Skin of body (tissue), 2 donors: ENCODE measurements around the gene MAP2K7. TPM values are rescaled to one million over a fixed set of nuclear protein-coding genes. Genes with fewer than 3 reads are reported as not detected.
"Not testable (repeated sequence)": the region's sequence is repeated elsewhere in the genome, so short reads cannot be mapped to it uniquely, and the experiment has no call there.

Experiments used
- DNase-seq: peaks from one replicate; lab custom pipeline; 2025; lab: John Stamatoyannopoulos, UW
- total RNA-seq: library from RNA; depleted of rRNA; stranded (reverse); fragments of >200 nt; gene quantifications from one replicate; pipeline ENCODE4 v1.2.3, GENCODE V29; 2014

MAP2K7 gene
- total RNA-seq, 1 donor from 2014 or later: 9.7 TPM

DNA sequence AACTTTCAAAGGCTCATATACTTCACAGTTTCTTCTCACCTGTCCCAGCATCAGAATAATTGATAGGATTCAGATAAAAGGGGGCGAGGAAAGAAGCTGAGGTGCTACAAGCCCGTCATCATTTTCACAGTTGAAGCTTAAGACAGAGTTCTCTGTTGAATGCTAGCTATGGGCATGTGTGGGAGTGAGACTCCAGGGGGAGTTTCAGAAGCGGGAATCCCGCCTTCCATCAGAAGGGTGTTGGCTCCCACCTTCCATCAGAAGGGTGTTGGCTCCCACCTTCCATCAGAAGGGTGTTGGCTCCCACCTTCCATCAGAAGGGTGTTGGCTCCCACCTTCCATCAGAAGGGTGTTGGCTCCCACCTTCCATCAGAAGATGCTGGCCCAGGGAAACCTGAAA, 57.4 kb downstream of the MAP2K7 start:
- DNase-seq: not testable (repeated sequence)

DNA sequence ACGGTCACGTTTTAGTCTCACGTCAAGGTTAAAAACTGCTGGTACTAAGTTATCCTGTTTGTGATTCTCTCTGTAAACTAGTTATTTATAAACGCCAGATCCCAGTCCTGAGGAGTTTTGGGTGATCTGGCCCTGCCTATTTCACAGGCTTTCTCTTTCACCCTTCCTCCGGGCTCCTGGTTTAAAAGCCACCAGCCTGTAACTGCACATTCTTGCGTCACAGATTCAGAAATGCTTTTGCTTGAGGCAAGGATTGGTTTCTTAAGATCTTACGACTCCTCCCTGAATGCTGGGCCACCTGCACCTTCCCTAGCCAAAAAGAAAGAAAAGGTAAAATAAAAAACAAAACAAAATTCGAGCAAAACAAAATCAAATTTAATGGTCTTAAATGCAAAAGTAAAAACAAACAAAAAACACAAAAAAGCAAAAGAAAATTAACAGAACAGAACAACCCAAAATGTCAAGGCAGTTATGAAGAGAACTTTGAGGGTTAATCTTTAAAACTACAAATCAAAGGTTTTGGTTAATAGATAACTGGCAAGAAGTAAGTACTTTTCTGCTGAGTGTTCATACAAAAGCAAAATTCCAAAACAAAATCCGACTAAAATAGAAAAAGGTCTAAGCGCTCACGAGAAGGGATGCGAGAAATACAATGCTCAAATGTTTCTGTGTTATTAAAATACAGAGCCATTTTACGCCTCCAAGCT, 58.4 kb downstream of the MAP2K7 start:
- no peak for DNase-seq

DNA sequence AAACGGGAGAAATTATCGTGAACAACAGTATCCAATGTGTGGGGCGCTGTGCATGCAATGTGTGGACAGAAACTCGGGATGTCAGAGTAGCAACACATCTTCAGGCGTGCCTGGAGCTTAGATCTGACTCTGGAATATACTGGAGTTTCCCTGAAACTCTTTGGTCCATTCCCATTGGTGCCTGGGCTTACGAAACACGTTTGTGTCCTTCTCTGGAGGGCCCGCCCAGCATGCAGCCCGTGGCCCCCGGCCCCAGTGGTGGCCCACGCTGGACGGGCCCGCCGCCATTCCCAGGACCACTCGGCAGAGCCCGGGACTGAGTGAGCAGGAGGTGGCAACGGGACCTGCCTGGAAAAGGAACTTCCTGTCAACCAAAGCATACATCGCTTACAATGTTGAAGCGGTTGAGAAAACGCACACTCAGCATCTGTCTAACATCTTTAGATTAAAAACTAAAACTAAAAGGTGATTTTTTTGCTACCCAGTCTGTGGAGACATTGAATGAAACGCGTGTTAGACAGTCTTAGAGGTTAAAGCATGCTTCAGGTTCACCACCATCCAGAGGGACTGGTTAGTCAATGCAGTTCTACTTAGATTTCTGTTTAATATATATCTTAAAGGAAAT, 59.1 kb downstream of the MAP2K7 start:
- no peak for DNase-seq

DNA sequence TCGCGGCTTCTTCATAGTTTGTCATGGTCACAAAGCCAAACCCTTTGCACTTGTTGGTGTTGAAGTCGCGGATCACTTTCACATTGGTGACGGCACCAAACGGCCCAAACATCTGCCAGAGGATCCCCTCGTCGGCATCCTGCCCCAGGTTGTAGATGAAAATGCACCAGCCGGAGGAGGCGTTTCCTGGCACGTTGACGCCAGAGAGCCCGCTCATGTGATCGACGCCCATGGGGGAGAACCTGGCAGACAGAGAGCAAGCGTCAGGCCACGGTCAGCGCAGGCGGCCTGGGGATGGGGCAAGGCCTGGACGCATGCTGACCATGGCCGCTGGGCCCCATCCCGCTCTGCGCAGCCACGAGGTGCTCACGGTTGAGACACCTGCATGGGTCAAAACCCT, 59.9 kb downstream of the MAP2K7 start:
- no peak for DNase-seq

Other genes with a start within 250 kb of the MAP2K7 start
- 8.5 TPM for gene RETN, start 234.8 kb upstream of the MAP2K7 start, total RNA-seq
- 0.79 TPM for gene MCEMP1, start 226.8 kb upstream of the MAP2K7 start, total RNA-seq
- gene TRAPPC5, start 223.0 kb upstream of the MAP2K7 start, total RNA-seq: 19.6 TPM
- 0.20 TPM for gene FCER2, start 201.7 kb upstream of the MAP2K7 start, total RNA-seq
- 0.20 TPM for gene CLEC4G, start 171.8 kb upstream of the MAP2K7 start, total RNA-seq
- gene CD209, start 156.3 kb upstream of the MAP2K7 start, total RNA-seq: 5.8 TPM
- 0.59 TPM for gene CLEC4M, start 140.6 kb upstream of the MAP2K7 start, total RNA-seq
- gene EVI5L, start 73.7 kb upstream of the MAP2K7 start, total RNA-seq: 8.0 TPM
- 0.10 TPM for gene PRR36, start 29.5 kb upstream of the MAP2K7 start, total RNA-seq
- gene LRRC8E, start 15.4 kb upstream of the MAP2K7 start, total RNA-seq: 3.9 TPM
- 0.59 TPM for gene TGFBR3L, start 11.0 kb downstream of the MAP2K7 start, total RNA-seq
- gene SNAPC2, start 16.5 kb downstream of the MAP2K7 start, total RNA-seq: 5.6 TPM
- 1.4 TPM for gene CTXN1, start 22.3 kb downstream of the MAP2K7 start, total RNA-seq
- 36.3 TPM for gene TIMM44, start 39.8 kb downstream of the MAP2K7 start, total RNA-seq
- gene ELAVL1, start 101.8 kb downstream of the MAP2K7 start, total RNA-seq: 23.1 TPM
- 0.39 TPM for gene CCL25, start 148.9 kb downstream of the MAP2K7 start, total RNA-seq
- gene FBN3, start 245.7 kb downstream of the MAP2K7 start, total RNA-seq: 6.9 TPM